HS-5 (cell line): Measurements from ENCODE around the gene SIPA1L3.

Experiments used
- DNase-seq: peaks from one replicate; pipeline ENCODE4 v3.0.0-alpha.2; 2012; ENCODE audit warnings: low read depth

The SIPA1L3 gene

DNA sequence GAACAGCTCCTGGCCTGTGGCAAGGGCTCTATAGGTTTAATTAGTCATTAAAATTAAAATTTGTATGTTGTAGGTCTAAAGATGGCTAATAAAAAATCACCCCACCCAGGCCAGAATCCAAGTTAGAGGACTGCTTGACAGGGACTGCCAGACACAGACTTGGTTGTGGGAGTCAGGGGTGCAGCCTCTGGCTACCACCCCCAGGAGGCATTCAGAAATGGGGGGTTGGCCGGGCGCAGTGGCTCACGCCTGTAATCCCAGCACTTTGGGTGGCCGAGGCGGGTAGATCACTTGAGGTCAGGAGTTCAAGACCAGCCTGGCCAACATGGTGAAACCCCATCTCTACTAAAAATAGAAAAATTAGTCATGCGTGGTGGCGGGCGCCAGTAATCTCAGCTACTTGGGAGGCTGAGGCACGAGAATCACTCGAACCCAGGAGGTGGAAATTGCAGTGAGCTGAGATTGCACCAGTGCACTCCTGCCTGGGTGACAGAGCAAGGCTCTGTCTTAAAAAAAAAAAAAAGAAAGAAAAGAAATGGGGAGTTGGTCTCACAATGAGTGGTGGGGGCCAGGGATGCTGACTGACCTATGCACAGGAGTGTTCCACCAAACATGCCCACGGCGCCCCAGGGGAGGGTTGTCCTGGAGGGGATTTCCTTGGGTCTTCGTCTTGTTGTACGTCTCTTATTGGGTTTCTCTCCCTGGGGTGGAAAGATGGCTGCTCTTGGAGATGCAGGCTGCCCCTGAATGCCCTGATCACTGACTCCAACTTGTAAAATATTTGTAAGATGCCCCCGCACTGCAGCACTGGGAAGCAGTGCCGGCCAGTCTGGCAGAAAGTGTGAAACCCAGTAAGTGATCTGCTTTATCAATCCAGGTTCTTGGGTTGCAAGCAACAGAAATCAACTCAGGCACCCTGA lies 68.8 kb downstream of the SIPA1L3 start:
- no peak for DNase-seq

DNA sequence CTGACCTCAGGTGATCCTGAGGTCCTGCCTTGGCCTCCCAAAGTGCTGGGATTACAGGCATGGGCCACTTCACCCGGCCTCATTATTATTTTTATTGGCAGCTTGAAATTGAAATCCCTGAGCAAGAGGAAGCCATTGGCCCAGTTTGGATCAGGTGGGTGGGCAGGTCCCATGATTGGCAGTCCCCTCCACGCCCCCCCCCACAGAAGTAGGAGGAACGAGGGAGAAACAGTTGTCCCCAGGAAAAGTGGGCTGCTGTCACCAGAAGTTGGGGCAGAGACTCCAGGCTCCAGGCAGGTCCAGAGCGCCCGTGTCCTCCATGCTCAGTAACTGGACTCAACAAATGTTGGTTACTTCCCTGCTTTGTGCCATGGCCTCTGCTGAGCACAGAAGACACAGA lies 70.4 kb downstream of the SIPA1L3 start:
- no peak for DNase-seq

DNA sequence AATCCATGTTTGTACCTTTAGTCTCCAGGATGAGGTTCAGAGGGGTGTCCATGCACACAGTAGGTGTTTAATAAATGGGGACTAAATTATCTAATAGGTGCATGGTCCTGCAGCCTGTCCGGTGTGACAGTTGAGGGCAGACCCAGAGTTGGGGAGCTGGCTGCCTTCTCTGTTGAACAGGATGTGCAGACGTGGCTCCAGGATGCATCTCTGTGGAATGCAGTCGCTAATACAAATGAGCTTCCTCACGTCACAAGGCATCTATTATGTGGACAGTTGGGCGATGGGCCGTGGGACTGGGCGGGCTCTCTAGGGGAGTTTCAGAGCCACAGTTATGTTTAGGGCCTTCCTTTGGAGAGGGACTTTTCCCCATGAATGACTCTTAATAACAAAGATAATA lies 71.0 kb downstream of the SIPA1L3 start:
- no peak for DNase-seq

DNA sequence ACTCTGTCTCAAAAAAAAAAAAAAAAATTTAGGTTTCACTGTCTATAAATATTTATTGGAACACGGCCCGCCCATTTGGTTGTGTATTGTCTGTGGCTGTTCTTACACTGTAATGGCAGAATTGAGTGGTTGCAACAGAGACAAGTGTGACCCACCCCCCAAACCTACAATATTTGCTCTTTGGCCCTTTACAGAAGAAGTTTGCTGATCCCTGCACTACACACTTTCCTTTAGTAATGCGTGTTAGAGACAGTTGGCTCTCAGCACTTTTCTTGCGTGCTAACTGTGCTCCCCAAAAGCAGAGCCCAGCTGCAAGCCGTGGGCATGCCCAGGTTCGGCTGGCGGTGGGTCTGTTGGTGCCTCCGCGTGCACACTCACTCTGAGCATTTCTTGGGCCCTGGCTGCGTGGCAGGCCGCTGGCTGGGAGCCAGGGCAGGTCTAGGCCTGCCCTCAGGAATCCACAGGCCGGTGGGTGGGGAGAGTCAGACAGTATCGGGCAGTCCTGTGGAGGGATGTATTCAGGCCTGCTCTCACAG lies 72.6 kb downstream of the SIPA1L3 start:
- DNase-seq: no peak

DNA sequence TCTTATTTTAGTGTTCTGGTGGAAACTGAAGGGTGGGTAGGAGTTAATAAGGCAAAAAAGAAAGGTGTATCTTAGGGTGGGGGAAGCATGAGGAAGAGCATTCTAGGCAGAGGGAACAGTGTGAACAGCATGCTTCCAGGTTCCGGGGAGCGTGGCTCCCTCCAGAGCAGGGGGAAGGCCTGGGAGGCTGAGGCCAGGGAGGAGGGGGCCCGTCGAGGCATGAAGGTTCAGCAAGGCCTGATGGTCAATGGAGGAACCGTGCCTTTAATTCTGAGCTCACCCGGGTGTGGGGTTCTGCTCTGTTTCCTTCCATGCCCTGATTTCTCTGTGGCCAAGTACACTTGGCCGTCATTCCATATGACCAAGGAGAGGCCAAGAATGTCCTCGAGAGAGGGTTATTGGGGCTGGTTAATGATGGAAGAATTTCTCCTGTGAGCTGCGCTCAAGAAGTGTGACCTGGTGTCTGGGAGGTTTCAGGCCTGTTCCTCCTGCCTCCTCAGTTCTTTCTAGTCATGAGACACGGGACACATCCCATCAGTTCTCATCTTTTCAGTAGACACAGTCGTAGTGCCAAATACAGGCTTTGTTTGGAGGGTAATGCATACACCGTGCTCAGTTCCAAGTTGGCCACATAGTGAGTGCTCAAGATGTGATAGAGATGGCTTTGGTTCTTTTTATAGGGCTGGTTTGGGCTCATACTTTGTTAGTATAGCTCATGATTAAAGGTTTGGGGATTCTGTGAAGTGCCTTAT lies 73.6 kb downstream of the SIPA1L3 start:
- no peak for DNase-seq

DNA sequence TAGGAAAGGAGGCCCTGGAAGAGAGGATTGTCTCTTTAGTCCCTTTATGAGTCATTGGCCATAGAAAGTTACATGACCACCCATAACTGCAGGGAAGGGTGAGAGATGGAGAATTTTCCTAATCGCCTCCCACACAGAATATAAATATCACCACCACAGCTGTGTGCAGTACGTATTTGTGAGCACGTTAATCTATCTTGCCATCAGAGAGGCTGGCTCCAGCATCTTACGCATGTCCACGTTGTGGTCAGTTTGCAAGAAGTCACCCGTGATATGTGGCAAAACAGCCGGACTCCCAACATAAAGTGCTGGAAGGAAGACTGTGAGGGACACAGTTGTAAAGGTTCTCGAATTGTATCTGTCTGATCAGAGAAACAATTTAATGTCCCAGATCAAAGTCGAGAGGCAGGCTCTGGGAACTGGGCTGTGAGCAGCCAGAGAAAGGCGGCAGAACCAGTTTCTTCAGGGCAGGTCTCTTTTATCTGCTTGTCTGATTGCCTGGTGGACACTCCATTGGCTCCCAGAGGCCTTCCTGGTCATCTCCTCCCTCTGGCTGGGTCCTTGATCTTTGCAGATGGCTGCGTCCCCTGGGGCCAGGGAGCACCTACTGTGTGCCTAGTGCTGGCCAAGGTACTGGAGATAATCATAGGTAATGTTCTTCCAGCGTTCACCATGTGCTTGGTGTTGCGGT lies 74.9 kb downstream of the SIPA1L3 start:
- no peak for DNase-seq

DNA sequence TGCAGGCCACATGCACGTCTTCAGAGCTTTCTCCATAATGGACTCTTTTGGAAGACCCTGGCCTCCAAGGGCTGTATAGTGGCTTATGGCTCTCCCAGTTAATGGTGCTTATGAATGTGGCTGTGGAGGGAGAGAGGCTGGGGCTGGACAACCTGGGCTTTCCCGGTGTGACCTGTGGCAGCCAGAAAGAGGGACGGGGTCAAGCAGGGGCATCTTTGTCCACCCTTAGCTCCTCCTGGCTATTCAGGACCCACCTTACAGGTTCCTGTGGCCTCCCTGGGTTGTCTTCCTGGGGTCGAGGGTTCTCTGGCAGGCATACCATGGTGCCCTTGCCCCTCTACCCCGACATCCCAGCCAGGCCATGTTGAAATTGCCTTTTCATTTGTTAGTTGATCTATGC lies 75.6 kb downstream of the SIPA1L3 start:
- DNase-seq: no peak

DNA sequence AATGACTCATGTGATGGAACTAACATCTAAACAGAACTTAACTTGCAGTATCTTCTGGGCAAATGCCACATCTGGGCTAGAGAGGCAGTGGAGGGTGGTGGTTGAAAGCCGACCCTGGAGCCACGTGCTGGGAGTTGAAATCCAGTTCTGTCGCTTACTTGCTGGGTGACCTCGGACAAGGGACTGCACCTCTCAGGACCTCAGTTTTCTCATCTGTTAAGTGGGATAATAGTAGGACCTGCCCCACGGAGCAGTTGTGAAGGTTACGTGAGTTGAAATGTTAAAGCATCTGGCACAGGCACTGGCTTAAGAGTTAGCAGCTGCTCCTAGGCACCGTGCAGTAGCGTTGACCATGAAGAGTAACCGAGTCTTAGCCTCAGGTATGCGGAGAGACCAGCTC lies 76.1 kb downstream of the SIPA1L3 start:
- DNase-seq: no peak

DNA sequence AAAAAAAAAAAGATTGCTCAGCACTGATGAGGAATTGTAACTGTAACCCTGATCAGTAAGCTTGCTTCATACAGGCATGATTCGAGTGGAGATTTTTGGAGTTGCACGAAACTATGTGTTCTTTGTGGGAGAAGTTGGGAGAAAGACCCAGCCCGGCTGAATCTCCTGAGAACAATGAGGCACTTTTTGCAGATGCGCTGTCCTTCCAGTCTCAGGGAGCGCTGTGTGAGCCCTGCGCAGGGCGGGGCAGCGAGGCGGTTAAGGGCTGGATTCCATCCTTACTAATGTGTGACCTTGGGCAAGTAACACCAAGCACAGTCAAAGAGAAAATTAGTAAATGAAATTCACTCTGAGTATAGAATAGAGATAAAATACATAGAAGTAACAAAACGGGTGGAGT lies 76.9 kb downstream of the SIPA1L3 start:
- no peak for DNase-seq

DNA sequence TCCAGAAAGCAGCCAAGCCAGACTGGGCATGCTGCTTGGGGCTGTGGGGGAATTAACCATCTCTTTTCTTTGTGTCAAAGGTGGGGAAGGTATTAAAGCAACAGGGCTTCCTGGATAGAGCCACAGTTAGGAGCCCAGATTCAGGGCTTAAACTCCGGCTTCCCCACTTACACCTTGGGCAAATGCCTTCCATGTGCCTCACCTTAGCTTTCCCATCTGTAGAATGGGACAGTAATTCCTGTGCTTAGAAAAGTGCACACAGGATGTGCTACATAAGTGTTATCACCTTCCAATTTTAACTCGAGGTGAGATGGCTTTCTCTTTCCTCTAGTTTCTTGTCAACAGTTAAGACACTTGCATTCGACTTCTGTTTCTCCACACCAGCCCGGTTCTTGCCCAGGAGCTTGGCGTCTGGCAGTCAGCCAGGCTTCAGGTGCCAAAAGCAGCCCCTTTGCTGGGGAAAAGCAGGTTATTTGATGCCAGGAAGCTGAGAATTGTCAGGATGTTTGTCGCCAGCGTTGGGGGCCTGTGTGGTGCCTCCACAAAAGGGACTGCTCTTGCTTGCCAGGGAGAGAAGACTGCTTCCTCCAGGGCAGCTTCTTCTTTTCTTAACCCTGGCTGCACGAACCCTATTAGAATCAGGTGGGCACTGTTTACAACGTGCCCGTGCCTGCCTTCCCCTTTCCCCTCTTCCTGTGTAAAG lies 79.2 kb downstream of the SIPA1L3 start:
- no peak for DNase-seq

DNA sequence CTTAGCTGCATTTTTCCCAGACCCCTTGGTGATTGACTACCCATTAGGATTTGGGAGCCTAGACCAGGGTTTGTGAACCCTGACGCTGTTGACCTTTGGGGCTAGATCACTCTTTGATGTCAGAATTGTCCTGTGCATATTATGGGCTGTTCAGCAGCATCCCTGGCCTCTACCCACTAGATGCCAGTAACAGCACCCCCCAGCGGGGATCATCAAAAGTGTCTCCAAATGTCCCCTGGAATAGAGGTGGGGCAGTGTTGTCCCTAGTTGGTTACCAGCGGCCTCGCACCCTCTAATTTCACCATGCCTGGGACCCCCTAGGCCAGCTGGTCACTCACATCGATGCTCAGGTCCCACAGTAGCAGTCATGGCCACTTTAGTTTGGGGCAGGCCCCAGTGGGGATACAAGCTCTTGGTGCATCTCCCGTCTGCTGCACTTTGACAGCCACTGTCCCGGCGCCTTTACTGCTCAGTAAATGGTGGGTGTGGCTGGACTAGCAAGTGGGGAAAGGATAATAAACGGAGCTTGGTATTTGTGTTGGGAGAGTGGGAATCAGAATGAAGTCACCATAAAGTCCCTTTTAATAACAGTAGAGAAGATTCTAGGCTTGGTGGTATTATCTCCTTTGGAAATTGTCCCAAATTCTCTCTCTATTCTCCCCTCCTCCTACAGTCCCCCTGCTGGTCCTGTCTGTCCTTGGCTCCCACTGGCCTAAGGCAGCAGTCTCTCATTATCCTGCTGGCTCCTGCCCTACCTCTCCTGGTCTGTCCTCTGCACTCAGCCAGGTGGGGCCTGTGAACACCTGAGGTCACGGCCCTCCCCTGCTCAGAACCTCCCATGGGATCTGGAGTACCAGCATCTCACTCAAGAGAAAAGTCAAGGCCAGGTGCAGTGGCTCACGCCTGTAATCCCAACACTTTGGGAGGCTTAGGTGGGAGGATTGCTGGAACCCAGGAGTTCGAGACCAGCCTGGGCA lies 80.6 kb downstream of the SIPA1L3 start:
- no peak for DNase-seq

DNA sequence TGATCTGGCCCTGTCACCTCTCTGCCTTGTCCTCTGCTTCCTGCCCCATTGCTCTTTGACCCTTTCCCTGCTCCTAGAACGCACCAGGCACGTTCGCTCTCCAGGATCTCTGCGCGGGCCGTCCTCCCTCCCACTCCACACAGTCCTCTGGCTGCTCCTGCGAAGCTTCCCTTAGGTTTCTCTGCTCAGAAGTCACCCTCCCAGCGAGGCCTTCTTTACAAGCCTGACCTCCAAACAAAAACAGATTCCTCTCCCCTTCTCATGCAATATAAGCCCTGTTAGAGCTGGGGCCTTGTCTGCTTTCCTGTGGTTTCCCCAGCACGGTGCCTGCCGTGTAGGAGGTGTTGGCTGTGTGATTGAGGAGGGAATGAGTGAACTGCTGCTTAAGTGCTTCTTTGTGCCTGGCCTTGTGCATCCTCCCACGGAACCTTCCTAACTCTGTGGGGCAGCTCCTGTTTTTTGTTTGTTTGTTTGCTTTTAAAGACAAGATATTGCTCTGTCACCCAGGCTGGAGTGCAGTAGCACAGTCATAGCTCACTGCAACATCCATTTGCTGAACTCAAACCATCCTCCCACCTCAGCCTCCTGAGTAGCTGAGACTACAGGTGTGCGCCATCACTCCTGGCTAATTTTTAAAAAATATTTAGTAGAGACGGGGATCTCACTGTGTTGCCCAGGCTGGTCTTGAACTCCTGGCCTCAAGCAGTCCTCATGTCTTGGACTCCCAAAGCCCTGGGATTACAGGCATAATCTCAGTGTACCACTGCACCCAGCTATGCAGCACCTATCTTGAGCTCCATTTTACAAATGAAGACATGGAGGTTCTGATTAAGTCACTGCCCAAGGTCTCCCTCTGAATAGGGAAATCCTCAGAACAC lies 82.0 kb downstream of the SIPA1L3 start:
- no peak for DNase-seq

DNA sequence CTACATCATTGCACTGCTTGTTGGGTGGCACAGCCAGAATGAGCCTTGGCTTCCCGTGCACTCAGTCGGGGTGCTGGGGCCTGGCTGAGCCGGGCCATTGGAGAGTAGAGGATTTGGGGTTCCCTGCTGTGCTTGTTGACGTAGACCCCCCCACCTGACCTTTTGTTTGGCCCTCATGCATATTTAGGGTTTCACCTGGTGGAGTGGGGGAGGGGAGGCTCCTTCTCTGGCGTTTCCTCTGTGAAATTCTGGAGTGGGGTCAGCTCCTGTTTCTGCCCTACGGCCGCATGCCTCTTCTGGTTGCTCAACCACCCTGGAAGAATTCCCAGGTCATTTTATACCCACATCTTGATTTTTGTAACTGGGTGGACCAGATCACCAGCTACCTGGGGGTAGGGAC lies 82.8 kb downstream of the SIPA1L3 start:
- DNase-seq: no peak

DNA sequence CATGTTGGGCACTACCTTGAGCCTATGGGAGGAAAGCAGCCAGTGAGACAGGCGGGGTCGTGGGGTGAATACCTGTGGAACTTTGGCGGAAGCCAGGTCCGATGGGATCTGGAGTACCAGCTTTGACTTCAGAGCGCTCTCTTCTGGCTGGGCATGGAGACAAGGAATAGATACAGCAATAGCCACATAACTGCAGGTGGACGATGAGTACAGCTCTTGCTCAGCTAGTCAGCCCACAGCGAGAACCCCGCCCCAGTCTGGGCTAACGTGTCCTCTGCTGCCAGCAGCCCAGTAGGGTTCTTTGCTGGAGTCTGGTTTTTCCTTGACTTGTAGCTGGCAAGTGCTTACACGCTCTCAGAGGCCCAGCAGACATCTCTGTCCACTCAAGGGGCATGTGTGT lies 83.4 kb downstream of the SIPA1L3 start:
- no peak for DNase-seq

DNA sequence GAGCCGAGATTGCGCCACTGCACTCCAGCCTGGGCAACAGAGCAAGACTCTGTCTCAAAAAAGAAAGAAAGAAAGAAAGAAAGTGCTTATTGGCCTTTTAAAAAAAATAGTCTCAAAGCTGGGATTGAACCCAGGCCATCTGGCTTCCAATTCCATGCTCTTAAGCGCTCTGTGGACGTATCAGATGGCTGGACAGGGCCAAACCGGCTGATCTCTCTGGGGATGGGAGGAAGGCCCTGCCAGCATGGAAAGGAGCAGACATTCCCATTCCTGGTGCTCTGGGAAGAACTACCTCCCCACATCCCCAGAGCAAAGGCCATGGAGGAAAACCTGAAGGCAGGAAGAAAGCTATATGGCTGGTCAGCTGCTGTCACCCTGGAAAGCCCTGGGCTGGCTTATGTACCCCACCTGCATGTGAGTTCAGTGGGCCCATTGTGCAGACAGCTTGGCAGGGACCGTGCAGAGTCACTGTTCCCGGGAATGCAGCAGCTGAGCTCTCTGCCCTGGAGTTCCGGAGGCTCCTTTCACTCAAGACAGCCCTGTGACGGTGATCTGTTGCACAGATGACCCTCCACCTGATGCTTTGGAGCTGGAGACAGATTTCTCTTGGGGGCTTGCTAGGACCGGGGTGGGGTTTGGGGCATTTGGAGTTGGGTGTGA lies 84.3 kb downstream of the SIPA1L3 start:
- DNase-seq: no peak

DNA sequence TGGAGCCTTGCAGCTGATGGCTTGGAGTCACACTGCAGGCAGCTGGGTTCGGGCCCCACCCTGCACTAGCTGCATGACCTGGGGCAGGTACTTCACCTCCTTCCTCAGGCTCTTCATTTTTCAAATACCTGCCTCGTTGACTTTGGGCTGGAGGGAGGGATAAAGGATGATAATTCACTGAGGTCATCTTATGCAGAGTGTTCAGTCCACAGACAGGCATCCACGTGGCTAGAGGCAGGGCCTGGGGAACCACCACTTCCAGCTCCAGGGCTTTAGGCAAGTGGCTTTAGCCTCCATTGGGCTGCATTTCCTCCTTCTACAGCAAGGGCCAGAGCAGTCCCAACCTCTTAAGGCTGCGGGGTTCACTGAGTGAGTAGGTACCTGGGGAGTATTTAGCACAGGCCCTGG lies 84.8 kb downstream of the SIPA1L3 start:
- DNase-seq: no peak

DNA sequence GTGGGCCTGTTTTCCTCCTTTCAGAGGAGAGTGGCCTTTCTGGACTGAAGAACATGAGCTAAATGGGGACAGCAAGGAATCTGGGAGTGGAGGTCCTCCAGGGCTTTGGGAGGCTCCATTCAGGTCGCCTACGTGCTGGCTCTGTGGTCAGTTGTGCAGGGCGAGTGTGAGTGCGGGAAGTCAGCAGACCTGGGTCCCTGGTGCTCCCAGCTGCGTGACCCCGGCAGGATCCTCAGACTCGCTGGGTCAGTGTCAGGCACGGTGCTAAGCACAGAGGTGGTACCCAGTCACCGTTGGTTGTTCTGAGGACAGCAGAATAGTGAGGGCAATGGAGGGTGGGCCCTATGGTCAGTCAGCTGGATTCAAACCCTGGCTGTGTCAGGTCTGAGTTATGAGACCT lies 85.8 kb downstream of the SIPA1L3 start:
- DNase-seq: no peak

DNA sequence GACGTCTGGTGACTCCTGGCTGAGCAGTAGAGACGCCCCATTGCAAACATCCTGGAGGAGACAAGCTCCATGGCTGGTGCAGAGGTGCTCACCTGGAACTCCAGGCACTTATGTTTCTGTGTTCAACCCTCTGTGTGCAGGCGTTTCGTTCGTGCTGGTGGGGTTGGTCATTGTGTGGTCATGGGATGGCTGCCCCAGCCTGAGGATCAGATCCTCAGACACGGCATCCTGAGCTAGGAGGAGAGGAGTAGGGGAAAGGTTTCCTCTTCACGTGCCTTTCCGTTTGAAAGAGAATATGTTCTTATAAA lies 87.8 kb downstream of the SIPA1L3 start:
- DNase-seq: no peak

DNA sequence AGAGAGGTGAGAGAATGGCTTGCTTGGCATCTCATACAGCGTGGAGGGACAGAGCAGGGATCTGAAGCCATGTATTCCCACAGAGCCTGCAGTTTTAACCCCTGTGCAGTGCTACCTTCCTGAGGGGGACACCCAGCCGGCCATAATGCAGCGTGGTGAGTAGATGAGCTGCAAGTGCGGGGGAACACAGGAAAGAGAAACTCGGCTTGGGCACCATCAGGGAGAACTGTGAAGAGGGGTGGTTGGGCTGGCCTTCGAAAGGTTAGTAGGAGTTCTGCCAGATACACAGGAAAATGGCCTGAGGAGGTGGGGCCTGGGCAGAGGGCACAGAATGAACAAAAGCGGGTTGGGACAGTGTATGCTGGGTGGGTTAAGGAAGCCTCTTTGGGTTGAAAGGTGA lies 88.3 kb downstream of the SIPA1L3 start:
- no peak for DNase-seq
